ENCODE measurements around the gene TAS2R41. TPM values are rescaled to one million over a fixed set of nuclear protein-coding genes. Genes with fewer than 3 reads are reported as not detected.

TAS2R41 gene
- polyA plus RNA-seq, 1 donor (not counting 4 experiments of a cell fraction or from before 2014, with no cell fraction given), result not detected

- FAIRE-seq, result no peak
These were observed 21.7 kb upstream of the TAS2R41 start for GRCh38 chr7:143455942-143456341.

DNA sequence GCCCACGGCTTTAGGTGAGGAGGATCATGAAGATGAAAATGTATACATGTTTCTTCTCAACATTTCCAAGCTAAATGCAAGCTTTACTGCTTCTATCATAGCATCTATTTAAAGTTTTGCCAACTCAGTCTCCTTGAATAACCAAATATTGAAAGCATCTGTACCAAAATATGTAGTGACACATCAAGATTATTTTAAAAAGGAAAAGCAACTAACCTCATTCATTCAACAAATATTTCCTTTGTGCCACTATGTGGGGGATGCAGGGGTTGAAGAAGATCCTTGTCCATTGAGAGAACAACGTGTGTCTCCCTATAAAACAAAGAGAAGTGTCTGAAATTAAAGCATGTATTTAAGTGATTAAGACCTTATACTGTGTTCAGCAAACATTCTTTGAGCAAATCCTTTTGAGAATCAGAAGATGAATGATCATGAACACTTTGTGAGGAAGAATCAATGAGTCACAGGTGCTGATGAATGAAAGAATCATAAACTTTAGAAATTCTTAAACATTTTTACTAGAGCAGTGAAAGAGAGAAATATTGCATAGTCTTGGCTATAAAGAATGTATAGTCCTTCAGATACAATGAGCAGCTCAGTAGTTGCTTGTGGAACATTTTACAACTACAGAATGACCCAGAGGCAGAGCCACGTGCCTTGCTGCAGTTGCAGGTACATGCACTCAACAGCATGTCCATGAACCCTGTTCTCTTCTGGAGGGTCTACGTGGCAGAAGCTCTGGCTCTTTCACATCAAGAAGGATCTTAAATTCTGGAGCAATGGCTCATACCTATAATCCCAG lies 20.5 kb upstream of the TAS2R41 start:
- Histone ChIP-seq H3K4me2 (ENCODE audit: control insufficient read depth, extremely low read depth, insufficient read depth, low read depth, low read length) (no peak overlapping the region), H3K79me2 (ENCODE audit: control insufficient read depth, insufficient read depth, low read length) (no peaks in the 10 kb centered on the region), H3K27ac (ENCODE audit: control insufficient read depth, insufficient read depth, low read length) (no peak overlapping the region), H3K27me3 (ENCODE audit: control insufficient read depth, extremely low read depth, insufficient read depth, low read length) (no peaks in the 10 kb centered on the region), H4K20me1 (ENCODE audit: control insufficient read depth, extremely low read depth, insufficient read depth, low read length) (no peaks in the 10 kb centered on the region), H3K36me3 (ENCODE audit: control insufficient read depth in 2 of 2, extremely low read depth in 1 of 2, insufficient read depth in 2 of 2, low read length in 2 of 2) (no peaks in the 10 kb centered on the region), H3K9me1 (ENCODE audit: control insufficient read depth, extremely low read depth, insufficient read depth, low read length) (no peaks in the 10 kb centered on the region), H3K4me3 (ENCODE audit: control insufficient read depth in 2 of 3, extremely low read depth in 1 of 3, insufficient read depth in 2 of 3, low read depth in 1 of 3, low read length in 3 of 3) (no peak overlapping the region), H2AFZ (ENCODE audit: control insufficient read depth, low read length) (no peak overlapping the region), H3K9ac (ENCODE audit: control insufficient read depth, extremely low read depth, insufficient read depth, low read length) (no peak overlapping the region), H3K4me1 (ENCODE audit: control insufficient read depth, extremely low read depth, insufficient read depth, low read length) (peaks cover 18% of the 10 kb centered on the region), H3K9me3 (ENCODE audit: control insufficient read depth, low read depth, low read length) (no peaks in the 10 kb centered on the region)
- FAIRE-seq (no peak), DNase-seq (ENCODE audit: low read depth, low spot score) (no peak)
- TF ChIP-seq CTCF (optimal IDR thresholded peaks at IDR 0.05 in 1 of 3, IDR thresholded peaks at IDR 0.05 in 1 of 3, conservative IDR thresholded peaks at IDR 0.05 in 1 of 3; ENCODE audit: extremely low read depth in 1 of 3, insufficient read depth in 2 of 3, low read length in 3 of 3), result no peak
- TF ChIP-seq EZH2 (IDR thresholded peaks at IDR 0.05; ENCODE audit: low read length), result no peak
- dilution Hi-C loops (cut with MboI; ENCODE audit: extremely low pct_ligation_motif_present, low sequenced_read_pairs), result no loop called here

More at GRCh38 chr7:143455942-143456341, 21.7 kb upstream of the TAS2R41 start:
- Histone ChIP-seq H3K9ac (ENCODE audit: control insufficient read depth, extremely low read depth, insufficient read depth, low read length) (no peak overlapping the region), H4K20me1 (ENCODE audit: control insufficient read depth, extremely low read depth, insufficient read depth, low read length) (no peaks in the 10 kb centered on the region), H3K36me3 (ENCODE audit: control insufficient read depth in 2 of 2, extremely low read depth in 1 of 2, insufficient read depth in 2 of 2, low read length in 2 of 2) (no peaks in the 10 kb centered on the region), H3K27ac (ENCODE audit: control insufficient read depth, insufficient read depth, low read length) (no peak overlapping the region), H3K4me3 (ENCODE audit: control insufficient read depth in 2 of 3, extremely low read depth in 1 of 3, insufficient read depth in 2 of 3, low read depth in 1 of 3, low read length in 3 of 3) (no peak overlapping the region), H3K79me2 (ENCODE audit: control insufficient read depth, insufficient read depth, low read length) (no peaks in the 10 kb centered on the region), H3K9me1 (ENCODE audit: control insufficient read depth, extremely low read depth, insufficient read depth, low read length) (no peaks in the 10 kb centered on the region), H3K4me1 (ENCODE audit: control insufficient read depth, extremely low read depth, insufficient read depth, low read length) (peaks cover 18% of the 10 kb centered on the region), H3K4me2 (ENCODE audit: control insufficient read depth, extremely low read depth, insufficient read depth, low read depth, low read length) (no peak overlapping the region), H3K27me3 (ENCODE audit: control insufficient read depth, extremely low read depth, insufficient read depth, low read length) (no peaks in the 10 kb centered on the region), H2AFZ (ENCODE audit: control insufficient read depth, low read length) (no peak overlapping the region), H3K9me3 (ENCODE audit: control insufficient read depth, low read depth, low read length) (no peaks in the 10 kb centered on the region)
- no peak for DNase-seq (ENCODE audit: low read depth, low spot score)
- TF ChIP-seq CTCF (optimal IDR thresholded peaks at IDR 0.05 in 1 of 3, IDR thresholded peaks at IDR 0.05 in 1 of 3, conservative IDR thresholded peaks at IDR 0.05 in 1 of 3; ENCODE audit: extremely low read depth in 1 of 3, insufficient read depth in 2 of 3, low read length in 3 of 3) (no peak), EZH2 (IDR thresholded peaks at IDR 0.05; ENCODE audit: low read length) (no peak)
- dilution Hi-C loops (cut with MboI; ENCODE audit: extremely low pct_ligation_motif_present, low sequenced_read_pairs), result no loop called here
